DOHH2 (cell line): ENCODE data around the gene TIGIT.

Experiments used
- CTCF ChIP-seq: fragments of 200-600 bp; sonication (generic); IDR thresholded peaks from one replicate; pipeline ENCODE4 v1.5.1; 2014; ENCODE audit warnings: antibody characterized with exemption, mild to moderate bottlenecking, low read depth, low read length; ENCODE audit not compliant: poor library complexity, severe bottlenecking
- EZH2phosphoT487 ChIP-seq: fragments of 200-600 bp; sonication (generic); IDR thresholded peaks from 2 replicates; pipeline ENCODE4 v1.6.1; 2017; ENCODE audit warnings: borderline replicate concordance, mild to moderate bottlenecking, antibody characterized with exemption, low read length, moderate library complexity, mixed read lengths

- no peak for TF ChIP-seq CTCF
- no peak for TF ChIP-seq EZH2phosphoT487
These were observed 13.5 kb downstream of the TIGIT start for GRCh38 chr3:114307222-114307830.
